ENCODE data around the gene PTPN21.

DNA sequence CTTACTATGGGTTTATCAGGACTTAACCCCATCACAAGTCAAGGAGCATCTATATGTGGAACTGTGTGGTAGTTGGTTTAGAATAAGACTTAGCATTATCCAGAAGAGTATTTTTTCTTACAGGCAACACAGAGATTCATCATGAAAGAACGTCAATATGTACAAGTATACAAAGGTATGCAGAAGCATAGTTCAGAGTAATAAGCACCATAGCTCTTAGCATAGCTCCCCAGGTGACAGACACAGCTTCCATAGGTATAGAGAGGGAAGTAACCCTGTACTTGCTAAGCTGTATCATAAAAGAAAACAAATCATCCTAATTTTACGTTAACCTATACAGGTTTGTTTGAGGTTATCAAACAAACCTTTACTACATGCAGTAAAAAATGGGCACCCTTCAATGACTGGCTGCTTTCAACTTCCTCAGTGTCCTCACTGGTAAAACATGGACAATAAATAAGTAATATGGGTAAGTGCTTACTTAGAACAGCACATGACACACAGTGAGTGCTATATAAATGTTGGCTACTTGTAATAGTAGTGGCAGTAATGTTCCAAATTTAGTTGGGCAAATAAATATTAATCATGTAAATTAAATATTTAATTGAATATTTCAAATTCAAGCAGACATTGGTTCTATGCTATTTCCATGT is 50.9 kb downstream of the PTPN21 start:
- TF ChIP-seq POLR2AphosphoS5 (IDR thresholded peaks at IDR 0.05) (no peak), POLR2A (IDR thresholded peaks at IDR 0.05; ENCODE audit: low read depth) (no peak)
- TF ChIP-seq, protein P1, sequence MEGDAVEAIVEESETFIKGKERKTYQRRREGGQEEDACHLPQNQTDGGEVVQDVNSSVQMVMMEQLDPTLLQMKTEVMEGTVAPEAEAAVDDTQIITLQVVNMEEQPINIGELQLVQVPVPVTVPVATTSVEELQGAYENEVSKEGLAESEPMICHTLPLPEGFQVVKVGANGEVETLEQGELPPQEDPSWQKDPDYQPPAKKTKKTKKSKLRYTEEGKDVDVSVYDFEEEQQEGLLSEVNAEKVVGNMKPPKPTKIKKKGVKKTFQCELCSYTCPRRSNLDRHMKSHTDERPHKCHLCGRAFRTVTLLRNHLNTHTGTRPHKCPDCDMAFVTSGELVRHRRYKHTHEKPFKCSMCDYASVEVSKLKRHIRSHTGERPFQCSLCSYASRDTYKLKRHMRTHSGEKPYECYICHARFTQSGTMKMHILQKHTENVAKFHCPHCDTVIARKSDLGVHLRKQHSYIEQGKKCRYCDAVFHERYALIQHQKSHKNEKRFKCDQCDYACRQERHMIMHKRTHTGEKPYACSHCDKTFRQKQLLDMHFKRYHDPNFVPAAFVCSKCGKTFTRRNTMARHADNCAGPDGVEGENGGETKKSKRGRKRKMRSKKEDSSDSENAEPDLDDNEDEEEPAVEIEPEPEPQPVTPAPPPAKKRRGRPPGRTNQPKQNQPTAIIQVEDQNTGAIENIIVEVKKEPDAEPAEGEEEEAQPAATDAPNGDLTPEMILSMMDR (IDR thresholded peaks at IDR 0.05) = no peak

Data from esophagus muscularis mucosa (tissue), 3 donors.